NT2/D1 (cell line): ENCODE results near the gene CRISPLD2.

ENCODE experiments used
- SUZ12 ChIP-seq: IDR thresholded peaks from 2 replicates; pipeline ENCODE4 v1.6.1; 2011; ENCODE audit not compliant: insufficient read length, insufficient read depth; ENCODE audit errors: extremely low read depth
- YY1 ChIP-seq: IDR thresholded peaks from 2 replicates; pipeline ENCODE4 v1.6.1; 2011; ENCODE audit not compliant: insufficient read length, insufficient read depth

DNA sequence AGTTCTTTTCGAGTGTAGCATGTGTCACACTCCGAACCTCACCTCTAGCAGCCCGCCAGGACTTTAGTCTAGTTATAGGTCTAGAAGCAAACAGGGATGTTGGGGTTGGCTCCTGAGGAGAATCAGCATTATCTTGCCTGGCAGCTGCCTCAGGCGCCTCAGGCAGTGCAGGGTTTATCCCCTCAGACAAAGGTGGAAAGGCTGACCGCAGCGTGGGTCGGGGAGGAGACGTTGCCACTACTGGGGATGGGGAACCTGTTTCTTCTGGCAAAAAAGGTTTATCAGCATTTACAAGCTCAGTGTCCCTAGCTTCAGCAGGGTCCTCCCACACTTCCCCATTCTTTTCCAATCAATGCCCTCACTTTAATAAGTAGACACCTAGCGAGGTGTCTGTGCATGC is 40.6 kb downstream of the CRISPLD2 start:
- TF ChIP-seq SUZ12 = no peak
- TF ChIP-seq YY1 = no peak
